Measurements from ENCODE around the gene KCNQ1.

KCNQ1 gene

DNA sequence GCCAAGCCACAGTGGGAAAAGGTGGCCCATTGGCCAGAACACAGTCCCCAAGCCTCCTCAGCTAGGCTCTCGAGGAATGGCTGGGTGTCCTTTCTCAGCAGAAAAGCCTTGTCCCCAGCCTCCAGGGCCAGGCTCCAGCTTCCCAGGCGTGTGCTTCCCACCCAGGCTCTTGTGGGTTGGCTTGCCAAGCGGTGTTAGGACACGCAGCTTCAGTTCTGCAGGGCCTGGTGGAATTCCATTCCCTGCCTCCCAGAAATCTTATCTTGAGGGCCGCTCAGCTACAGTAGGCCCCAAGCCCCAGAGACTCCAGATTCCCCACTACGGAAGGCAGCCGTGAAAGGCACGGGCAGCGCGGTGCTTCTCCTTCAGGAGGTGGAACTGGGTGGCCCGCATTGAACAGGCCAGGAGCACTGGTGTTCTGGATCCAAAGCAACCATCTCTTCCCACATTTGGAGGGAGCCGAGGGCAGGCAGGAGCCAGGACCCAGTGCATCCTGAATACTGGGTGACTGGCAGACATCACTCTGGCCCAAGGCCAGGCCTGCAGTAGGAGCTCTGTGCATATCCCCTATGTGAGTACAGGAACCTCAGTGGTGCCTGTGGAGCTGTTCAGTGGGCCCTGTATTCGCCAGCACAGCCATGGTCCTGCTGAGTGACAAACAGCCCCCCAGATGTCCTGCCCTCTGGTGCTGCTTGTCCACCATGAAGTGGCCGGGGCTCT lies 271.7 kb downstream of the KCNQ1 start:
- no peak for DNase-seq (ENCODE audit: low spot score)

DNA sequence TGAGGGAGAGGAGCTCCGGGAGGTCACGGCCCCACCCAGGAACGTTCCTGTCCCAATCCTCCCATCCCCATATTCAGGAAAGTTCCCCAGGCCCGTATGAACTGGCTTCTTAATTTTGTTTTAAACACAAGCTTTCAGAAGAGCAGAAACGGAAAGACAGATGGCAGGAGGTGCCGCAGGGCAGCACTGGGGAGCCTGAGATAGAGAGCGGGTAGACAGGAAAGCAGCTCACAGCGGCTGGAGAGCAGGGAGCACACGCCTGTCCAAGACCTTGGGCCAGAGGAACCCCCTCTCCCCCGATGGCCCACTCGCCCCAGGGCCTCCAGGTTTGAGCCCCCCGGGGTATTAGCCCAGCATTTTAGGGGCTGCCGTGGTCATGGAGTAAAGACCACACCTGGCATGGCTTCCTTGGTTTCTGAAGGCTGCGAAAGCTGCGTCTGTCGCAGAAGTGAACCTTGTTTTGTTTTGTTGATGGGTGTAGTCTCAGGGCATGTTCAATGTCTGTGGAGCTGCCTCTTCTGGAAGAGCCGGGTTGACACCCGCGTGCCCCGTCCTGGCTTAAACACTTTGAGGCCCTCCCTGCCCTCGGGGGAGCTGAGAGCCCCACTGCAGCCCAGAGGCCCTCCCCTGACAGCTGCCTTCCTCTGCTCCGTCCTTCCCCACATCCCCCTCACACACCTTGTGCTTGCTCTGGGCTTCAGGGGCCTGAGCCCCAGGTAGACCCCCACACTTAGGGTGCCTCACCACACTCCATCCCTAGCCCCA lies 272.9 kb downstream of the KCNQ1 start:
- DNase-seq (ENCODE audit: low spot score): no peak

DNA sequence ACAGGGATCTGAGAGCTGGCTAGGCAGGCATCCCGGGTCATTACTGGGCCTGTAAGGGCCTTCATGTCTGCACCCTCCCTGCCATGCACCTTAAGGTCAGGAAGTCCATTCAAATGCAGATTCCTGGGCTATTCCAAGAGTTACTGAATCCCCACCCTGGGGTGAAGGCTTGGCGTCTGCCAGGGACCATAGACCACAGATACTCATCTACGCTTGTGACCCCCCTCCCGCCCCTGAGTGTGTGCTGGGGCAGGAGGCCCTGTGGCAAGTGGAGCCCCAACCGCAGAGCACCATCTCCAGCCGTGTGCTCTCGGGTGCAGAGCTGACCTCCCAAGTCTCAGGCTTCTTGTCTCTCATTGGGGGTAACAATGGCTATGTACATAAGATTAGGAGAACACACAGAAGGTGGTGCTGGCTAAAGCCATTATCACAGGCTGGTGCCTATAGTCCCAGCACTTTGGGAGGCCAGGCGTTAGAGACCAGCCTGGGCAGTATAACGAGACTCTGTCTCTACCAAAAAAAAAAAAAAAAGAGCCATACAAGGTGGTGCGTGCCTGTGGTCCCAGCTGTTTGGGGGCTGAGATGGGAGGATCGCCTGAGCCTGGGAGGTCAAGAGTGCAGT lies 274.1 kb downstream of the KCNQ1 start:
- no peak for DNase-seq (ENCODE audit: low spot score)

DNA sequence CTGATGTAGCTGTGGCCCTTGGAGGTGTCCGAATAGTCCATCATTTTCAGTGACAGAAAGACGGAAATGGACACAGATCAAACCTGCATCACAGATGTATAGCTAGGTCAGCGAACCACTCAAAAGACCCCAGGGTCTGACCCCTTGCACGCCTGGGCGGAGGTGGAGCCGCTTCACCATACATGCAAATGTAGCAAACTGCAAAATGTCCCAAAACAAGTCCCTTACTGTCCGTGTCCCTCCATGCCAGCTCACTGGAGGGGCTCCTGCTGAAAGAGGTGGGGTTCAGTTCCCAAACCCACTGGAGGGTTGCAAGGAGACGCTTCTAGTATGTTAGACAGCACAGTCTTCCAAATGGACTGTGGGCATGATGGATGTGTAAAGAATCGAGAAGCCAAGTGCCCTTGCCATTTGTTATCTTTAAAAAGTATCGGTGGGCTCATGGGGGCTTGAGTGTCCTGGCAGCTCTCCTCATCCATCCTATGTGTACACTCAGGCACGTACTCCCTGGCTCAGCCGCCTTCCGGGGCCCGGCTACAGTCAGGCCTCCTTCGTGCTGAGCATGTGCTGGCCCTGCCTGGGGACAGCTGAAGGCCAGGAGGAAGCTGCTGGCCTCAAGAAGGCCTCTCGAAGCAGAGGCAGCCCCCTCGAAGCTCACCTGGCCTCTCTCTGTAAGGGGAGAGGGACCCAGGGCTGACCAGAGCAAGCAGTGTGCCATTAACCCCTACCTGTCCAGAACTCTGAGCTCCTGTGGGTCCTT lies 275.2 kb downstream of the KCNQ1 start:
- DNase-seq (ENCODE audit: low spot score): no peak

- DNase-seq (ENCODE audit: low spot score): no peak
These were observed 276.6 kb downstream of the KCNQ1 start for GRCh38 chr11:2721210-2721916.

- no peak for DNase-seq (ENCODE audit: low spot score)
These were observed 278.1 kb downstream of the KCNQ1 start for GRCh38 chr11:2722955-2723354.

DNA sequence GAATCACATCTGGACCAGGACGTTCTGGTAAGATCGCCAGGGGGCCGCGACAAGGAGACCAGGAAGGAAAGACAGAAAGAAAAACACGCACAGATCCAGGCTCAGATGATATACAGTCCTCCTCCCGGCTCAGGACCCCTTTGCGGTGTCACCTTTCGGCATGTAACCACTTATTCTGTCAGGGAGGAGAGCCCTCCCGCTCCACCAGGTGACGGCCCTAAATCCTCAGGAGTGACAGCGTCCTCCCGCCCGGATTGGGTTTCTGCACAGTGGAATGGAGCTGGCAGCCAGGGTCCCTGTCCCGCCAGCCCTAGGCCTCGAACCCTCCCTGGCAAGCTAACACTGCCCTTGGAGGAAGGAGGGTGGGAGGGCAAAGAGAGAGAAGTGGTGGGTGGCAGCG lies 279.3 kb downstream of the KCNQ1 start:
- no peak for DNase-seq (ENCODE audit: low spot score)

DNA sequence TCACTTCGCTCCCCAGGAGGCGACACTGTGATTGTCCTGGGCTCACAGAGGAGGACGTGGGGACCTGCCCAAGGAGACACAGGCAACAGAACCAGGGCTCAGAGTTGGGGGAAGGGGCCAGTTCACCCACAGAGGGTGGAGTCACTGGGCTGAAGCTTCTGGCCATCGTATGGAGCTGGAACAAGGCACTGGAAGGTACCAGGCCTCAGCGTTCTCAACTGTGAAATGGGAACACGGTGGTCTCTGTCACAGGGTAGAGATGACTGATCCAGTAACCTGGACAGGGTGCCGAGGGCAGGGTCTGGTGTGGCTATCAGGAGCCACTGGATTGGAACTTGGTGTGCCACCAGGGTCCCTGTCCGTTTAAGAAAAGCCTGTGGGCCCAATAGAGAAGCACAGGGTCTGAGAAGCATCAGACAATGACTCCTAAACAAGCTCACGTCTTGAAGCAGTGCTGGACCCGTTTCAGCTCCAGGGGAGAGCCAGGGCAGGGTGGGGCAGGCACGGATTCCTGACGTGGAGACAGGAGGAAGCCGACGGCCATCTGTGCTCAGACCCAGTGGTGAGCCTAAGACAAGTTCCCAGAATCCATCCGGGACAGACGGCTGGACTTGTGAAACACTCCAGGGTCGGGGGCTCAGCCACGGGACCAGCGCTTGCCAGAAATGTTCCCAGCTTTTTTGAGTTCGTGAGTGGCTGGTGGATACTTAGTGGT lies 280.0 kb downstream of the KCNQ1 start:
- no peak for DNase-seq (ENCODE audit: low spot score)

- DNase-seq (ENCODE audit: low spot score): no peak
These were observed 280.8 kb downstream of the KCNQ1 start for GRCh38 chr11:2725368-2726300.

DNA sequence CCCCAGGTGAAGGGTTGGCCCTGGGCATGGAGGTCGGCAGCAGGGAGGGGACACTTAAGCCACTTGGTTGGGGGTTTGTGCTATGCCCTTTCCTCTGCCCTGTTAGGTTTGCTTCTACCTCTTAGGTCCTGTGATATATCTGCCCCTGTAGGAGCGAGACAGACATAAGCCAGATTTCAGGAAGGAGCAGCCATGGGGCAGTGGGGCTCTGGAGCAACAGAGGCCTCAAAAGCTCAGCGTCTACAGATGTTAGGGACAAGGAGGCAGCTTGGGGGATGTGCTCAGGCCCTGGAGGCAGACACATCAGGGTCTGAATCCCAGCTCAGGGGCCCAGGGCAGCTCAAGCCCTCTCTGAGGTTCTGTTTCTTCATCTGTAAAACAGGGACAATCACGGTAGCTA lies 282.2 kb downstream of the KCNQ1 start:
- DNase-seq (ENCODE audit: low spot score): no peak

DNA sequence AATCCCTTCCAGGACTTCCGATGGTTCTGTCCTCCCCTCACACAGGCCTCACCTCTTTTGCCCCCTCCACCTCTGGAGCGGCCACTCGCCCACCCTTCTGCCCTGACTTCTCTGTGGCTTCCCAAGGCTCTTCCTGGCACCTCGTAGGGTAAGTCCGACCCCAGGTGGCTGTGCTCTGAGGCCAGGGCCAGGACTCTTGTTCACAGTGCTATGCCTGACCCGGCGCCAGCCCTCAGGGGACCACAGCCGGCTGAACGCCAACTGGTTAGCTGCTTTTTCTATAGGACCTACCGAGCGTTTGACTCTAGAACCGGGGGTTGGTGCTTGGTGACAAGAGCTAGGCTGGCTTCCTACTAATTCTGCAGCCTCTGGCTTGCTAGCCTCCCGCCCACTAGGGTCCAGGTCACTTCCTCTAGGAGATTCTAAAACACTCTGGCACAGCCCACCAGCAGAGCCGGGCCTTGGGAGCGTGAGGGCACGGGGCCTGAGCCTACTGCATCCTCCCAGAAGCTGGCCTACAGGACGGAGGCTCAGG lies 283.4 kb downstream of the KCNQ1 start:
- DNase-seq (ENCODE audit: low spot score): no peak

GRCh38 chr11:2728663-2729332 lies 284.0 kb downstream of the KCNQ1 start:
- no peak for DNase-seq (ENCODE audit: low spot score)

GRCh38 chr11:2729841-2730240 lies 285.0 kb downstream of the KCNQ1 start:
- no peak for DNase-seq (ENCODE audit: low spot score)

- DNase-seq (ENCODE audit: low spot score): peak; percentile 85
These were observed 285.7 kb downstream of the KCNQ1 start for GRCh38 chr11:2730272-2731129.

DNA sequence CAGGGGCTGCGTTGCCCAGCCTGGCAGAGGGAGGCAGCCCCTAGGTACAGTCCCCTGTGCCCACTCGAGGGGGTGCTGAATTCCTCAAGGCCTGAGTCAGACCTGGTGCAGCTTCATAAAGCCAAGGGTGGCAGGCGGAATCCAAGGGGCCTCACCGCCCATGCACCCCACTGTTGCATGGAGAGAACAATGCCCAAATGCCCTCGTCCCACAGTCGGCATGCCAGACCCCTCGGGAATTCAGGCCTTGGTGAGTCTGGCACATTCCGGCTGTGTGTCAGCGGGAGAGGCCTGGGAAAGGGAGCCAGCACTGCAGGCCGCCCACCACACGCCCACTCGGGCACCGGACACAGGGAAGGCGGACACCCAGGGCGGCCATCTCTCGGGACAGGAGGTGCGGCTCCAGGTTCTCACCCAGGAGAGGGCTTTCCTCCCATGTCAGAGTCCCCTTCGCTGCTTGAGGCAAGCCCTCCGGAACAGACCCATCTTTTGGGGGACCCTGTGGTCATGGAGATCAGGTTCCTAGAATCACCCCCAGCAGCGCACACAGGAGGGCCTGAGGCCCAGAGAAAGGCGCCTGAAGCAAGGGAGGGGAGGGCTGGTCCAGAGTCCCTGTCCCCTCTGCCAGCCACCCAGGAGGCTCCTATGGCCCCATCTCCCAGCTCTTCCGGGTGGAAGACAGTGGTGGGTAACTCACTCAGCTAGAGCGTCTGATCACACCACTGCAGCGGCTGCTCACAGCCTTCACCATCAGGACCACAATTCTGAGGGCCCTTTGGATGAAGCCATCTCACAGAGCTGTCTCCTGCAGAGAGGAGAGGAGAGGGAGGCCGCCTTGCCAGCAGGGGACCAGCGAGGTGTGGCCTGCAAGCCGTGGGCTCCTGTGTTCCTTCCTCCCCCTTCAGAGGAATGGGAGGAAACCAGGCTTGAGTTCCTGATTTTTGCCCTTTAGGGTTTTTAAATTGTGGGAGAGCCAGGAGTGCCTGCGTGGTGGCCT lies 286.6 kb downstream of the KCNQ1 start:
- DNase-seq (ENCODE audit: low spot score): no peak

- DNase-seq (ENCODE audit: low spot score): peak; percentile 57
These were observed 287.6 kb downstream of the KCNQ1 start for GRCh38 chr11:2732261-2732939.
